Measurements from ENCODE around the gene MTRR.

The MTRR gene

GRCh38 chr5:7827610-7828009, 41.3 kb upstream of the MTRR start:
- no peak overlapping the region for H3K4me3 ChIP-seq (ENCODE audit: low read depth, low read length)
- TF ChIP-seq, protein P1, sequence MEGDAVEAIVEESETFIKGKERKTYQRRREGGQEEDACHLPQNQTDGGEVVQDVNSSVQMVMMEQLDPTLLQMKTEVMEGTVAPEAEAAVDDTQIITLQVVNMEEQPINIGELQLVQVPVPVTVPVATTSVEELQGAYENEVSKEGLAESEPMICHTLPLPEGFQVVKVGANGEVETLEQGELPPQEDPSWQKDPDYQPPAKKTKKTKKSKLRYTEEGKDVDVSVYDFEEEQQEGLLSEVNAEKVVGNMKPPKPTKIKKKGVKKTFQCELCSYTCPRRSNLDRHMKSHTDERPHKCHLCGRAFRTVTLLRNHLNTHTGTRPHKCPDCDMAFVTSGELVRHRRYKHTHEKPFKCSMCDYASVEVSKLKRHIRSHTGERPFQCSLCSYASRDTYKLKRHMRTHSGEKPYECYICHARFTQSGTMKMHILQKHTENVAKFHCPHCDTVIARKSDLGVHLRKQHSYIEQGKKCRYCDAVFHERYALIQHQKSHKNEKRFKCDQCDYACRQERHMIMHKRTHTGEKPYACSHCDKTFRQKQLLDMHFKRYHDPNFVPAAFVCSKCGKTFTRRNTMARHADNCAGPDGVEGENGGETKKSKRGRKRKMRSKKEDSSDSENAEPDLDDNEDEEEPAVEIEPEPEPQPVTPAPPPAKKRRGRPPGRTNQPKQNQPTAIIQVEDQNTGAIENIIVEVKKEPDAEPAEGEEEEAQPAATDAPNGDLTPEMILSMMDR (IDR thresholded peaks at IDR 0.05; ENCODE audit: insufficient read depth, low read length, missing control alignments): no peak
- no peak for DNase-seq (ENCODE audit: low read depth, low spot score)
- ChIA-PET POLR2A (no interaction called here), CTCF (interaction anchor here (0.9 to 1.2 kb wide), 2 partner anchors 10 to 1063 kb away, joined by 3 to 4 read pairs; no protein-coding TSS in a partner anchor)

DNA sequence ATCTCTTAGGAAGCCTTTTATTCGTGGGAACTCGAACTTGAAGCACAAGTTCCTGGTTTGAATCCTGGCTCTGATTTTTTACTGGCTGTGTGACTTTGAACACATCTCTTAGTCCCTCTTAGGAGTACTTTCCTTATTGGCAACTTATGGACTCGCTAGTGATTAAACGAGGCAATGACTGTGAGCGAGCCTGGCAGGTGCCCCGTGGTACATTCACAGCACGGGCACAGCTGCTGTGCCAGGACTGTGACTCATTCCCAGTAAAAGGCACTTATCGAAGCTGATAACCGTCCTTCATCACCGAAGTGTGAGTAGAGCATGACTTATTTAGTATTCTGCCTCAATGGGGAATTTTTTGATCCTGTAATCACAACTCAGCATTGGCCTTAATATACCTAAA, 40.7 kb upstream of the MTRR start:
- POLR2A ChIA-PET: no interaction called here
- CTCF ChIA-PET: interaction anchor here (0.9 to 1.2 kb wide), 2 partner anchors 11 to 1063 kb away, joined by 3 to 4 read pairs; no protein-coding TSS in a partner anchor
- DNase-seq (ENCODE audit: low read depth, low spot score): no peak
- H3K4me3 ChIP-seq (ENCODE audit: low read depth, low read length): no peak overlapping the region
- TF ChIP-seq, protein P1 (IDR thresholded peaks at IDR 0.05; ENCODE audit: insufficient read depth, low read length, missing control alignments): no peak

DNA sequence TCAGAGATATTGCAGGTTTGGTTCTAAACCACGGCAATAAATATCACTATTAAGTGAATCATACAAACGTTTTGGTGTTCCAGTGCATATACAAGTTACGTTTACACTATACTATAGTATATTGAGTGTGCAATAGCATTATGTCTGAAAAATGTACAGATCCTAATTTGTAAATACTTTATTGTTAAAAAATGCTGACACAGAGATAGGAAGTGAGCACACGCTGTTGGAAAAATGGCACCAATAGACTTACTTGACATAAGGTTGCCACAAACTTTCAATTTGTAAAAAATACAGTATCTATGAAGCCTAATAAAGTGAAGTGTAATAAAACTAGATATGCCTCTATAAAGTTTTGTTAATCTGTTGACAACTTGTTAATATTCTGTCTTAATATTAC, 34.0 kb upstream of the MTRR start:
- TF ChIP-seq, protein P1 (IDR thresholded peaks at IDR 0.05; ENCODE audit: insufficient read depth, low read length, missing control alignments): no peak
- ChIA-PET POLR2A (no interaction called here), CTCF (no interaction called here)
- H3K4me3 ChIP-seq (ENCODE audit: low read depth, low read length): no peak overlapping the region
- DNase-seq (ENCODE audit: low read depth, low spot score): no peak

- no peak for DNase-seq (ENCODE audit: low read depth, low spot score)
- ChIA-PET CTCF (no interaction called here), POLR2A (no interaction called here)
- TF ChIP-seq, protein P1 (IDR thresholded peaks at IDR 0.05; ENCODE audit: insufficient read depth, low read length, missing control alignments): no peak
- H3K4me3 ChIP-seq (ENCODE audit: low read depth, low read length): no peak overlapping the region
These were observed 31.5 kb upstream of the MTRR start for GRCh38 chr5:7837403-7837802.

DNA sequence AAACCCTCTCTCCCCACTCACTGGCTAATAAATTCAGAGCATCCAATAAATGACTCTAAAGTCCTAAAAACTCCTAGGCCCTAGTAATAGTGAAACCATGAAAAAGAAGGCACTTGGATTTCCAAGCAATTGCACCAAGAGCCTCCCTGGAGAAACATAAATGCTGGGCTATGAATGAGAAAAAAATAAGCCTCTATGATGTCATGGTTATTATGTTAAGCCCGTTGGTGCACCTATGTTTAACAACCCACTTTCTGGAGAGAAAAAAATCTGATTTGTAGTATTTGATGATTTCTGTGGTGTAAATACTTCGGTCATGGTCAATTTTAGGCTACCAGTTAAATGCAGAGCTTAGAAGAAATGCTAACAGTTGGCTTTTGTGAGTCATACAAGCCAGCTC, 26.4 kb upstream of the MTRR start:
- no peak for DNase-seq (ENCODE audit: low read depth, low spot score)
- CTCF ChIA-PET: no interaction called here
- POLR2A ChIA-PET: no interaction called here
- H3K4me3 ChIP-seq (ENCODE audit: low read depth, low read length): no peak overlapping the region
- TF ChIP-seq, protein P1 (IDR thresholded peaks at IDR 0.05; ENCODE audit: insufficient read depth, low read length, missing control alignments): no peak

GRCh38 chr5:7844901-7845300, 24.0 kb upstream of the MTRR start:
- ChIA-PET CTCF (no interaction called here), POLR2A (no interaction called here)
- H3K4me3 ChIP-seq (ENCODE audit: low read depth, low read length): no peak overlapping the region
- TF ChIP-seq, protein P1 (IDR thresholded peaks at IDR 0.05; ENCODE audit: insufficient read depth, low read length, missing control alignments): no peak
- no peak for DNase-seq (ENCODE audit: low read depth, low spot score)
